Adrenal gland (tissue), 5 donors: Measurements from ENCODE around the gene DDAH2.

ENCODE experiments used
- POLR2A ChIP-seq, 2 donors: fragments of 450-650 bp; IDR thresholded peaks; one replicate each; pipeline ENCODE4 v1.6.1; 2017; ENCODE audit warnings: antibody characterized with exemption in 2 of 2, mild to moderate bottlenecking in 2 of 2, moderate library complexity in 1 of 2
- TF ChIP-seq, protein P1 (sequence below), 6 experiments: fragments of 450-650 bp in 4 of 6; fragments of 200-600 bp in 2 of 6; sonication (generic) in 1 of 6; IDR thresholded peaks; 1 replicate in 5 of 6; 2 replicates in 1 of 6; pipeline versions ENCODE4 v1.5.1 to v1.8.0; 2016 to 2021; ENCODE audit warnings: antibody characterized with exemption in 6 of 6, mild to moderate bottlenecking in 2 of 6, moderate library complexity in 1 of 6
- donor health status: DM: no; HTN: no; CAD: no.

DNA sequence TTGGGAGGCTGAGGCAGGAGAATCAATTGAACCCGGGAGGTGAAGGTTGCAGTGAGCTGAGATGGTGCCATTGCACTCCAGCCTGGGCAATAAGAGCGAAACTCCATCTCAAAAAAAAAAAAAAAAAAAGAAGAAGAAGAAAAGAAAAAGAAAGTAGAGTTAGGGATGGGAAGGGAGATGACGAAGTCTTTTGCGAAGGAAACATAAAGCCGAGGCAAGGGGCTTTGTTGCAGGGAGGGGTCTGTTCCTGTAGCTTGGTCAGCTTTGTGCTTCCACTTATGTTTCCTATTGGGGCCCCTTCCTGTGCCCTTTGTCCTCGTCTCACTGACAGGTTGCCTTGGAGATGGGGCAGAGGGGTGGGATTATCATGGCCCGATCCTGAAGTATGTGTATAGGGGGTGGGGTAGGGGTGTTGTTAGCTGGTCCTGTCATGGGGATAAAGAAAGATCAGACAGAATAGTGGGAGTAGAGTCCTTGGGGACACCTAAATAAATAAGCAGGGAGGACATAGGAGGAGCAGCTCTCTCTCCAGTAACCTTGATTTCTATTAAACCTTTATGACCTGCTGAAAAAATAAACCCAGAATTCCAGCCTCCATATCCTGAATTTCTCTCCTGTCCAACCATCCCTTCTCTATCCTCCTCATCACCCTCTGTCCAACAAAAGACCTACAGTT lies 8.4 kb upstream of the DDAH2 start:
- TF ChIP-seq, protein P1, sequence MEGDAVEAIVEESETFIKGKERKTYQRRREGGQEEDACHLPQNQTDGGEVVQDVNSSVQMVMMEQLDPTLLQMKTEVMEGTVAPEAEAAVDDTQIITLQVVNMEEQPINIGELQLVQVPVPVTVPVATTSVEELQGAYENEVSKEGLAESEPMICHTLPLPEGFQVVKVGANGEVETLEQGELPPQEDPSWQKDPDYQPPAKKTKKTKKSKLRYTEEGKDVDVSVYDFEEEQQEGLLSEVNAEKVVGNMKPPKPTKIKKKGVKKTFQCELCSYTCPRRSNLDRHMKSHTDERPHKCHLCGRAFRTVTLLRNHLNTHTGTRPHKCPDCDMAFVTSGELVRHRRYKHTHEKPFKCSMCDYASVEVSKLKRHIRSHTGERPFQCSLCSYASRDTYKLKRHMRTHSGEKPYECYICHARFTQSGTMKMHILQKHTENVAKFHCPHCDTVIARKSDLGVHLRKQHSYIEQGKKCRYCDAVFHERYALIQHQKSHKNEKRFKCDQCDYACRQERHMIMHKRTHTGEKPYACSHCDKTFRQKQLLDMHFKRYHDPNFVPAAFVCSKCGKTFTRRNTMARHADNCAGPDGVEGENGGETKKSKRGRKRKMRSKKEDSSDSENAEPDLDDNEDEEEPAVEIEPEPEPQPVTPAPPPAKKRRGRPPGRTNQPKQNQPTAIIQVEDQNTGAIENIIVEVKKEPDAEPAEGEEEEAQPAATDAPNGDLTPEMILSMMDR (IDR thresholded peaks at IDR 0.05) = no peak
- no peak for TF ChIP-seq POLR2A (IDR thresholded peaks at IDR 0.05)
